Erythroblast (primary cell): ENCODE results near the gene UNCX.

ENCODE experiments used
- GATA1 ChIP-seq: IDR thresholded peaks from 2 replicates; pipeline ENCODE4 v1.6.1; 2011; ENCODE audit warnings: low read depth, mild to moderate bottlenecking, control low read depth, low read length, moderate library complexity
- POLR2A ChIP-seq: IDR thresholded peaks from 2 replicates; pipeline ENCODE4 v1.6.1; 2011; ENCODE audit warnings: mild to moderate bottlenecking, low read length

GRCh38 chr7:1270181-1270580, 37.5 kb downstream of the UNCX start:
- TF ChIP-seq POLR2A (no peak), GATA1 (no peak)
